Measurements from ENCODE around the gene FRMD4A.

DNA sequence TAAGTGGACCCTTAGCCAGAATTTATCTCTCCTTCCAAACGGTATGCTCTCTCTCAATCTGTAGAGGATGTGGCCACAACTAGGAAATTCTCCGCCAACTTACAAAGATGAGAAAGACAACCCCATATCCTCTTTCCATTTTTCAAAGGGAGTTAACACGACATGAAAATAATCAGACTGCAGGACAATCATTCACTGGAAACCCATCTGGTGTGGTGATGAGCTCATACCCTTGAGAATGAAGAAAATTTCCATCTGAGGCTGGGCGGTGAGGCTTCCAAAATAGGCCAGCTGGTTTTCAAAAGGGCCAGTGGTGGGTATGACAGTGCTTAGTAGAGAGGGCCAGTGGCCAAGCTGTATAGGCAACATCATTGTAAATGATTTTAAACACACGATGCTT, 369.6 kb downstream of the FRMD4A start:
- TF ChIP-seq, protein P1, sequence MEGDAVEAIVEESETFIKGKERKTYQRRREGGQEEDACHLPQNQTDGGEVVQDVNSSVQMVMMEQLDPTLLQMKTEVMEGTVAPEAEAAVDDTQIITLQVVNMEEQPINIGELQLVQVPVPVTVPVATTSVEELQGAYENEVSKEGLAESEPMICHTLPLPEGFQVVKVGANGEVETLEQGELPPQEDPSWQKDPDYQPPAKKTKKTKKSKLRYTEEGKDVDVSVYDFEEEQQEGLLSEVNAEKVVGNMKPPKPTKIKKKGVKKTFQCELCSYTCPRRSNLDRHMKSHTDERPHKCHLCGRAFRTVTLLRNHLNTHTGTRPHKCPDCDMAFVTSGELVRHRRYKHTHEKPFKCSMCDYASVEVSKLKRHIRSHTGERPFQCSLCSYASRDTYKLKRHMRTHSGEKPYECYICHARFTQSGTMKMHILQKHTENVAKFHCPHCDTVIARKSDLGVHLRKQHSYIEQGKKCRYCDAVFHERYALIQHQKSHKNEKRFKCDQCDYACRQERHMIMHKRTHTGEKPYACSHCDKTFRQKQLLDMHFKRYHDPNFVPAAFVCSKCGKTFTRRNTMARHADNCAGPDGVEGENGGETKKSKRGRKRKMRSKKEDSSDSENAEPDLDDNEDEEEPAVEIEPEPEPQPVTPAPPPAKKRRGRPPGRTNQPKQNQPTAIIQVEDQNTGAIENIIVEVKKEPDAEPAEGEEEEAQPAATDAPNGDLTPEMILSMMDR (IDR thresholded peaks at IDR 0.05; ENCODE audit: borderline replicate concordance, extremely low read depth, low read length, poor library complexity, severe bottlenecking) = no peak
- no peak for TF ChIP-seq EZH2 (IDR thresholded peaks at IDR 0.05; ENCODE audit: borderline replicate concordance, low read depth, low read length, severe bottlenecking)
